Osteocyte (in vitro differentiated cells): Measurements from ENCODE around the gene EID3. TPM values are rescaled to one million over a fixed set of nuclear protein-coding genes. Genes with fewer than 3 reads are reported as not detected.

Source experiments
- DNase-seq: peaks from one replicate; pipeline ENCODE4 v3.0.0; 2021; ENCODE audit warnings: mixed read lengths; ENCODE audit not compliant: unreplicated experiment; ENCODE audit errors: extremely low spot score
- H3K27ac Mint-ChIP-seq: one replicate; pipeline ENCODE4 v1.8.0; 2021; ENCODE audit warnings: mild to moderate bottlenecking, mixed read lengths; ENCODE audit not compliant: unreplicated experiment
- H3K27me3 Mint-ChIP-seq: one replicate; pipeline ENCODE4 v1.8.0; 2021; ENCODE audit warnings: mixed read lengths; ENCODE audit not compliant: unreplicated experiment
- H3K36me3 Mint-ChIP-seq: one replicate; pipeline ENCODE4 v1.8.0; 2021; ENCODE audit warnings: mixed read lengths; ENCODE audit not compliant: unreplicated experiment
- H3K4me1 Mint-ChIP-seq: one replicate; pipeline ENCODE4 v1.8.0; 2021; ENCODE audit warnings: mixed read lengths; ENCODE audit not compliant: unreplicated experiment
- H3K4me3 Mint-ChIP-seq: one replicate; pipeline ENCODE4 v1.8.0; 2021; ENCODE audit warnings: mild to moderate bottlenecking, moderate library complexity, mixed read lengths; ENCODE audit not compliant: unreplicated experiment
- H3K9me3 Mint-ChIP-seq: one replicate; pipeline ENCODE4 v1.8.0; 2021; ENCODE audit warnings: mixed read lengths; ENCODE audit not compliant: unreplicated experiment
- total RNA-seq: library from RNA; stranded (reverse); gene quantifications from 2 replicates; pipeline ENCODE4 v1.2.1, GENCODE V29; 2021
- TF ChIP-seq, protein P1 (sequence below): fragments of 200-600 bp; sonication (generic); IDR thresholded peaks from 2 replicates; pipeline ENCODE4 v1.5.0; 2021; ENCODE audit warnings: antibody characterized with exemption, mild to moderate bottlenecking, moderate library complexity

EID3 gene
- total RNA-seq, 1 donor from 2014 or later, result 3.7 TPM

DNA sequence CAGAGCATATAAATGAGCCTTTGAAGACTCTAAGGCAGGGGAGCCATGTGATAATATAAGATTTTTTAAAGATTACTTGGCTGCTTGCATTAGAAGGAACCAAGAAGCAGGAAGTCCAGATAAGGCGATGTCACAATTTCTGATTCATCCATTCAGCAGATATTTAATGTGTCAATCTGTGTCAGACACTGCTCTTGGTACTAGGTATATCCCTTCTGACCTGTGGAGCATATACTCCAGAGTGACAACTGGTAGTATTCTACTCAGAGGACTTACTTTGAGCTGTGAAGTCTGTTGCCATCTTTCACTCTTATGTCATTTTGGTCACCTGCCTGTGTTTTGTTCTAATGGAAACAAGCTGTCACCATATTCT, 10.7 kb downstream of the EID3 start:
- DNase-seq, result no peak
- Mint-ChIP-seq H3K4me3 (no peak overlapping the region), H3K4me1 (peaks cover 2% of the 10 kb centered on the region), H3K9me3 (no peaks in the 10 kb centered on the region), H3K27me3 (no peaks in the 10 kb centered on the region), H3K36me3 (peaks cover 57% of the 10 kb centered on the region), H3K27ac (no peak overlapping the region)
- TF ChIP-seq, protein P1, sequence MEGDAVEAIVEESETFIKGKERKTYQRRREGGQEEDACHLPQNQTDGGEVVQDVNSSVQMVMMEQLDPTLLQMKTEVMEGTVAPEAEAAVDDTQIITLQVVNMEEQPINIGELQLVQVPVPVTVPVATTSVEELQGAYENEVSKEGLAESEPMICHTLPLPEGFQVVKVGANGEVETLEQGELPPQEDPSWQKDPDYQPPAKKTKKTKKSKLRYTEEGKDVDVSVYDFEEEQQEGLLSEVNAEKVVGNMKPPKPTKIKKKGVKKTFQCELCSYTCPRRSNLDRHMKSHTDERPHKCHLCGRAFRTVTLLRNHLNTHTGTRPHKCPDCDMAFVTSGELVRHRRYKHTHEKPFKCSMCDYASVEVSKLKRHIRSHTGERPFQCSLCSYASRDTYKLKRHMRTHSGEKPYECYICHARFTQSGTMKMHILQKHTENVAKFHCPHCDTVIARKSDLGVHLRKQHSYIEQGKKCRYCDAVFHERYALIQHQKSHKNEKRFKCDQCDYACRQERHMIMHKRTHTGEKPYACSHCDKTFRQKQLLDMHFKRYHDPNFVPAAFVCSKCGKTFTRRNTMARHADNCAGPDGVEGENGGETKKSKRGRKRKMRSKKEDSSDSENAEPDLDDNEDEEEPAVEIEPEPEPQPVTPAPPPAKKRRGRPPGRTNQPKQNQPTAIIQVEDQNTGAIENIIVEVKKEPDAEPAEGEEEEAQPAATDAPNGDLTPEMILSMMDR, result no peak

DNA sequence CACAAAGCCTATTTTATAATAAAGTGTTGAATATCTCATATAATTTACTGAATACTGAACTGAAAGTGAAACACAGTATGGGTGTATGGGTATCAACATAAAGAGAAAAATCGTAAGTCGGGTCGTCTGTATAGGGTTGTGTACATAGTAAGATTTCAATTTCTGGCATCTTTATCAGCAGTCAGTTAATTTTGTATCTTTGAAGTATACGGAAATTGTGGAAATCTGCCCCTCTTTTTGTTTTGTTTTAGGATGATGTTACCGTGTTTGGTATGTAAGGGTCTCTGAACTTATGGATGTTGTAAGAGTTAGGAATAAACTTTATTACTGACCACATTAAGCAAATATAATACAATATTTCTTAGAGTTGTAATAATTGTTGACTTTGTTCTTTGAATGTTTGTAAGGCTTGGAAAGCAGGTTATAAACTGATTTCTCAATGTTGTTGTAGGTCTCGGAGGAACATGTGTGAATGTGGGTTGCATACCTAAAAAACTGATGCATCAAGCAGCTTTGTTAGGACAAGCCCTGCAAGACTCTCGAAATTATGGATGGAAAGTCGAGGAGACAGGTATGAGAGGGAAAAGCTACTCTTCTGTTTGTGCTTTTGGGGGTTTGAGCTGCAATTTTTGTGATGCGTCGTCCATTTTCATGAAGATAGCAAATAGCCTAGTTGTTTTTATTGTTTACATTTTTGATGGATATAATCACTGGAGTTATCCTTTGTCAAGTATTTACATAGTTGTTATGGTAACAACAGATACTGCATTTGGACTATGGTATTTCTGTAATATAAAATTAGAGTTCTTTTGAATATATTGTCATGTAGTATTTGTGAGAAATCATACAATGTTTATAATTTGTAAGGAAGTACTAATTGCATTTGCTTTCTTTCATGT, 12.0 kb downstream of the EID3 start:
- Mint-ChIP-seq H3K9me3 (no peaks in the 10 kb centered on the region), H3K27ac (peak overlapping the region; percentile 23), H3K4me1 (no peaks in the 10 kb centered on the region), H3K36me3 (peaks cover 63% of the 10 kb centered on the region), H3K27me3 (no peaks in the 10 kb centered on the region), H3K4me3 (no peak overlapping the region)
- TF ChIP-seq, protein P1, result no peak
- DNase-seq, result no peak

DNA sequence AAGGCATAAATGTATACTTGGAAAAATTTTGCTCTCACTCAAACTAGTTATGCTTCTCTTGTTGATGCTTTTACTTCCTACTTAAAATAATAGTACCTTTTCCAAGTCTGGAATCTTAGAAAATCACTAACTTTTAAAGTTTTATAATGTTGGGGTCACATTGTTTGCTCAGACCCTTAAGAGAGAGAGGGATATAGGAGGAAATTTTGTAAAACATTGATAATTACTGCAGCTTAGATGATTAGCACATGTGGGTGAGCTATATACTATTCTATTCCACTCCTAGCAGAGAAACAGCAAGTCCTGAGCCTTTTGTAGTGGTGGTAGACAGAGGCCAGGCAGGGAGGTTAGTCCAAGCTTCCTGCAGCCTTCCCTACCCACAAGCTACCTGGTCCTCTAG, 13.4 kb downstream of the EID3 start:
- TF ChIP-seq, protein P1, result no peak
- Mint-ChIP-seq H3K4me1 (no peaks in the 10 kb centered on the region), H3K4me3 (no peak overlapping the region), H3K9me3 (no peaks in the 10 kb centered on the region), H3K27ac (no peak overlapping the region), H3K27me3 (no peaks in the 10 kb centered on the region), H3K36me3 (peaks cover 65% of the 10 kb centered on the region)
- no peak for DNase-seq

DNA sequence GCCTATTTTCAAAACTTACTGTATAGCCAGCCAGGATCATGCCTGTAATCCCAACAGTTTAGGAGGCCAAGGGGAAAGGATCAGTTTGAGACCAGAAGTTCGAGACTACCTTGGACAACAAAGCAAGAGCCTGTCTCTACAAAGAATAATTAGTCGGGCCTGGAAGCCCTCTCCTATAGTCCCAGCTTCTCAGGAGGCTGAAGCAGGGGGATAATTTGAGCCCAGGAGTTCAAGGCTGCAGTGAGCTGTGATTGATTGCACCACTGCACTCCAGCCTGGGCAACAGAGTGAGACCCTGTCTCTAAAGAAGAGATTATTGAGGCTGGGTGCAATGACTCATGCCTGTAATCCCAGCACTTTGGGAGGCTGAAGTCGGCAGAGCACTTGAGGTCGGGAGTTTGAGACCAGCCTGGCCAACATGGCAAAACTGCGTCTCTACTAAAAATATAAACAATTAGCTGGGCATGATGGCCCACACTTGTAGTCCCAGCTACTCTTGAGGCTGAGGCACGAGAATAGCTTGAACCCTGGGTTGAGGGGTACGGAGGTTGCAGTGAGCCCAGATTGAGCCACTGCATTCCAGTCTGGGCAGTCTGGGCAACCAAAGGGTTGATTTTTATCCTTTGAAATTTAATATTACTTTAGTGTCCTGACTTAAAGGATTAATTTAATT, 14.1 kb downstream of the EID3 start:
- peaks cover 63% of the 10 kb centered on the region for H3K36me3 Mint-ChIP-seq
- TF ChIP-seq, protein P1, result no peak
- H3K27me3 Mint-ChIP-seq, result no peaks in the 10 kb centered on the region
- H3K4me3 Mint-ChIP-seq, result no peak overlapping the region
- DNase-seq, result no peak
- H3K9me3 Mint-ChIP-seq, result no peaks in the 10 kb centered on the region
- H3K27ac Mint-ChIP-seq, result peak overlapping the region; percentile 34
- H3K4me1 Mint-ChIP-seq, result no peaks in the 10 kb centered on the region

DNA sequence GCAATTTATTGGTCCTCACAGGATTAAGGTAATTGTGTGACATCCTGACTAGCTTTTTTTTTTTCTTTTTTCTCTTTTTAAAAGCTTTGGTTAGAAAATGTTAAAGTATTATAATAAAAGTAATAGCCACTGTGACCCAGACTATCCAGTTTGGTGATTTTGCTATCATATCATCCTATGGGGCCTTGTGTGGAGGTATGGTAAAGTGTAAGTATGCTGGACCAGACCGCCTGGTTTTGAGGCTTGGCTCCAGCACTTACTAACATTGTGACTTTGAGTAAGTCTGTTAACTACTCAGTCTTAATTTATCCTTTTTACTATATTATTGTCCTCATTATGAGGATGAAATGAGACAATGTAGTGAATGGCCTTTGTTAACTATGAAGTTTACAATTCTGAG, 15.5 kb downstream of the EID3 start:
- Mint-ChIP-seq H3K27me3 (no peaks in the 10 kb centered on the region), H3K4me1 (no peaks in the 10 kb centered on the region), H3K9me3 (no peaks in the 10 kb centered on the region), H3K36me3 (peaks cover 53% of the 10 kb centered on the region), H3K27ac (no peak overlapping the region), H3K4me3 (no peak overlapping the region)
- DNase-seq, result no peak
- TF ChIP-seq, protein P1, result no peak
